AG10803 (cell line): ENCODE measurements around the gene GFAP.

Experiments
- DNase-seq: peaks from one replicate; pipeline ENCODE4 v3.0.0; 2010; ENCODE audit warnings: low read depth
- H3K4me3 ChIP-seq: 2 replicates; pipeline ENCODE4 v1.5.1; 2011; ENCODE audit warnings: mild to moderate bottlenecking, low read length, control low read depth
- CTCF ChIP-seq: conservative IDR thresholded peaks from 2 replicates; pipeline ENCODE4 v1.5.1; 2011; ENCODE audit warnings: mild to moderate bottlenecking, low read length, control low read depth, inconsistent platforms

Gene GFAP

GRCh38 chr17:44867841-44868240, 47.5 kb downstream of the GFAP start:
- no peak overlapping the region for H3K4me3 ChIP-seq
- no peak for TF ChIP-seq CTCF
- peak; percentile 52 for DNase-seq

GRCh38 chr17:44865931-44866330, 49.4 kb downstream of the GFAP start:
- TF ChIP-seq CTCF = no peak; the same call in 1 of the 2 replicates
- DNase-seq = peak; percentile 91
- no peak overlapping the region for H3K4me3 ChIP-seq

- no peak overlapping the region for H3K4me3 ChIP-seq
- TF ChIP-seq CTCF = peak; percentile 91
- peak; percentile 76 for DNase-seq
These were observed 50.1 kb downstream of the GFAP start for GRCh38 chr17:44865231-44865660.

- H3K4me3 ChIP-seq = no peak overlapping the region
- no peak for DNase-seq
- TF ChIP-seq CTCF = no peak
These were observed 50.5 kb downstream of the GFAP start for GRCh38 chr17:44864831-44865230.

- no peak for DNase-seq
- no peak overlapping the region for H3K4me3 ChIP-seq
- no peak for TF ChIP-seq CTCF
These were observed 52.0 kb downstream of the GFAP start for GRCh38 chr17:44863061-44863918.

GRCh38 chr17:44862278-44862914, 52.9 kb downstream of the GFAP start:
- no peak for DNase-seq
- no peak overlapping the region for H3K4me3 ChIP-seq
- no peak for TF ChIP-seq CTCF

GRCh38 chr17:44859701-44860100, 55.6 kb downstream of the GFAP start:
- DNase-seq = no peak
- TF ChIP-seq CTCF = no peak
- no peak overlapping the region for H3K4me3 ChIP-seq
